Measurements from ENCODE around the gene UPK1A.
"Not testable (repeated sequence)": the region's sequence is repeated elsewhere in the genome, so short reads cannot be mapped to it uniquely, and the experiment has no call there.

The UPK1A gene

DNA sequence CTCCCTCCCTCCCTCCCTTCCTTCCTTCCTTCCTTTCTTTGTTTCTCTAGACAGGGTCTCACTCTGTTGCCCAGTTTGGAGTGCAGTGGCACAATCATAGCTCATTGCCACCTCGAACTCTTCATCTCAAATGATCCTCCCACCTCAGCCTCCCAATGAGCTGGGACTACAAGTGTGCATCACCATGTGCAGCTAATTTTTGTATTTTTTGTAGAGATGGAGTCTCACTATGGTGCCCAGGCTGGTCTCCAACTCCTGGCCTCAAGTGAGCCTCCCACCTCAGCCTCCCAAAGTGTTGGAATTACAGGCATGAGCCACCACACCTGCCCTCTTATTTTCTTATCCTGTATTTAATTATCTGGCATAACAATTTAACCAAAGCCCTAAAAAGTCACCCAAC is 4.4 kb downstream of the UPK1A start:
- TF ChIP-seq CTCF (IDR thresholded peaks at IDR 0.05): no peak
- Mint-ChIP-seq H3K4me3 (no peak overlapping the region), H3K27me3 (ENCODE audit: low read depth, poor library complexity) (peaks cover 73% of the 10 kb centered on the region), H3K4me1 (no peaks in the 10 kb centered on the region), H3K27ac (no peak overlapping the region), H3K9me3 (no peaks in the 10 kb centered on the region), H3K36me3 (ENCODE audit: low read depth) (no peaks in the 10 kb centered on the region)
- DNase-seq: no peak

- Mint-ChIP-seq H3K4me1 (no peaks in the 10 kb centered on the region), H3K9me3 (no peaks in the 10 kb centered on the region), H3K36me3 (ENCODE audit: low read depth) (no peaks in the 10 kb centered on the region), H3K27me3 (ENCODE audit: low read depth, poor library complexity) (peaks cover 84% of the 10 kb centered on the region), H3K4me3 (no peak overlapping the region), H3K27ac (no peak overlapping the region)
- no peak for TF ChIP-seq CTCF (IDR thresholded peaks at IDR 0.05)
- no peak for DNase-seq
Measured at GRCh38 chr19:35671818-35672217, 5.5 kb downstream of the UPK1A start.

- H3K27me3 Mint-ChIP-seq (ENCODE audit: low read depth, poor library complexity): peaks cover 96% of the 10 kb centered on the region
- no peak for TF ChIP-seq CTCF (IDR thresholded peaks at IDR 0.05)
- H3K4me3 Mint-ChIP-seq: peak overlapping the region; percentile 71
- no peaks in the 10 kb centered on the region for H3K4me1 Mint-ChIP-seq
- no peak overlapping the region for H3K27ac Mint-ChIP-seq
- H3K9me3 Mint-ChIP-seq: no peaks in the 10 kb centered on the region
- H3K36me3 Mint-ChIP-seq (ENCODE audit: low read depth): no peaks in the 10 kb centered on the region
- peak; percentile 55 for DNase-seq
Measured at GRCh38 chr19:35673121-35673804, 6.9 kb downstream of the UPK1A start.

- no peak overlapping the region for H3K4me3 Mint-ChIP-seq
- no peak for DNase-seq
- no peaks in the 10 kb centered on the region for H3K4me1 Mint-ChIP-seq
- H3K9me3 Mint-ChIP-seq: no peaks in the 10 kb centered on the region
- no peak overlapping the region for H3K27ac Mint-ChIP-seq
- H3K27me3 Mint-ChIP-seq (ENCODE audit: low read depth, poor library complexity): peaks cover 79% of the 10 kb centered on the region
- H3K36me3 Mint-ChIP-seq (ENCODE audit: low read depth): no peaks in the 10 kb centered on the region
- no peak for TF ChIP-seq CTCF (IDR thresholded peaks at IDR 0.05)
Measured at GRCh38 chr19:35675589-35676140, 9.3 kb downstream of the UPK1A start.

- Mint-ChIP-seq H3K27me3 (ENCODE audit: low read depth, poor library complexity) (peaks cover 25% of the 10 kb centered on the region), H3K9me3 (no peaks in the 10 kb centered on the region), H3K4me1 (no peaks in the 10 kb centered on the region), H3K4me3 (no peak overlapping the region), H3K36me3 (ENCODE audit: low read depth) (no peaks in the 10 kb centered on the region), H3K27ac (no peak overlapping the region)
- TF ChIP-seq CTCF (IDR thresholded peaks at IDR 0.05): no peak
- DNase-seq: no peak
Measured at GRCh38 chr19:35689836-35690235, 23.5 kb downstream of the UPK1A start.

DNA sequence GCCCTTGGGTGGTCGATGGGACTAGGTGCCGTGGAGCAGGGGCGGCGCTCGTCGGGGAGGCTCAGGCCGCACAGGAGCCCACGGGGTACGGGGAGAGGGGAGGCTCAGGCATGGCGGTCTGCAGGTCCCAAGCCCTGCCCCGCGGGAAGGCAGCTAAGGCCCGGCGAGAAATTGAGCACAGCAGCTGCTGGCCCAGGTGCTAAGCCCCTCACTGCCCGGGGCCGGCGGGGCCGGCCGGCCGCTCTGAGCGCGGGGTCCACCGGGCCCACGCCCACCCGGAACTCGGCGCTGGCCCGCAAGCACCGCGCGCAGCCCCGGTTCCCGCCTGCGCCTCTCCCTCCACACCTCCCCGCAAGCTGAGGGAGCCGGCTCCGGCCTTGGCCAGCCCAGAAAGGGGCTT is 24.8 kb downstream of the UPK1A start:
- not testable (repeated sequence) for DNase-seq; H3K4me3 Mint-ChIP-seq; H3K9me3 Mint-ChIP-seq; H3K27ac Mint-ChIP-seq; H3K4me1 Mint-ChIP-seq; H3K36me3 Mint-ChIP-seq (ENCODE audit: low read depth)
- H3K27me3 Mint-ChIP-seq (ENCODE audit: low read depth, poor library complexity): peaks cover 13% of the 10 kb centered on the region
